IPS-18a (cell line): ENCODE data around the gene PAGR1.

Experiments used
- H3K27ac ChIP-seq: one replicate; pipeline ENCODE4 v1.5.1; 2013; ENCODE audit warnings: low read length
- H3K27me3 ChIP-seq: one replicate; pipeline ENCODE4 v1.6.1; 2013; ENCODE audit warnings: mild to moderate bottlenecking, low read length; ENCODE audit not compliant: control insufficient read depth, insufficient read depth
- H3K36me3 ChIP-seq: one replicate; pipeline ENCODE4 v1.6.1; 2013; ENCODE audit warnings: low read depth, low read length; ENCODE audit not compliant: control insufficient read depth
- H3K4me1 ChIP-seq: one replicate; pipeline ENCODE4 v1.6.1; 2013; ENCODE audit warnings: low read depth, low read length; ENCODE audit not compliant: control insufficient read depth
- H3K4me3 ChIP-seq: one replicate; pipeline ENCODE4 v1.5.1; 2013; ENCODE audit warnings: low read length
- H3K9ac ChIP-seq: one replicate; pipeline ENCODE4 v1.6.1; 2013; ENCODE audit warnings: mild to moderate bottlenecking, low read length, moderate library complexity
- H3K9me3 ChIP-seq: one replicate; pipeline ENCODE4 v1.6.1; 2013; ENCODE audit warnings: low read depth, low read length; ENCODE audit not compliant: control insufficient read depth

PAGR1 gene

DNA sequence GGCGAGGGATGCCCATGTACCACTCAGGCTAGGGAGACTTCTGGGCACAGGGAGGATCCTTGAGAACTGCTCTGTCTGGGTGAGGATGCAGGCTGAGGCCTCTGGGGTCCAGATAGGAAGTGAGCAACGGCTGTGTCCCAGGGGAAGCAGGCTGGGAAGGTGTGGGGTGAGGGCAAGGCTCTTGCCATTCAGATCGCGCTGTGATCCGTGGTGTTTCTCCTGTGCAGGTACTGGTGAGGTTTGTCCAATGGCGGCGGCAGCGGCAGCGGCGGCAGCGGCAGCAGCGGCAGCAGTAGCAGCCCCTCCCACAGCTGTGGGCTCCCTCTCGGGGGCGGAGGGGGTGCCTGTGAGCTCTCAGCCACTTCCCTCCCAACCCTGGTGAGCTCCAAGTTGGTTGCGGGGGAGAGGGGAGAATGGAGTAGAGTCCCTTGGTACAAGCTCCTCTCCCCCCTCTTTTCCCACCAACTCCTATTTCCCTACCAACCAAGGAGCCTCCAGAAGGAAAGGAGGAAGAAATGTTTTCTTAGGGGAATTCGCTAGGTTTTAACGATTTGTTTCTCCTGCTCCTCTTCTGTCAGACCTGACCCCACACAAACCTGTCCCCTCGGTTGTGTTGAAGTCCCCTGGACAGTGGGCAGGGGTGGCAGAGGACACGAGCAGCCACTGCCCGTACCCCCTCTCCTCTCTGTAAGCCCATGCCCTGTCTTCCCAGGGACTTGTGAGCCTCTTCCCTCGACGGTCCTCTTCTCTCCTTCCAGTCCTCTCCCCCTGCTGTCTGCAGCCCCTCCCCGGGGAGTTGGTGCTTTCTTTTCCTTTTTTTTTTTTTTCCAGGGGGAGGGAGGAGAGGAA, 5.9 kb upstream of the PAGR1 start:
- Histone ChIP-seq H3K4me1 (peaks cover 42% of the 10 kb centered on the region), H3K27ac (no peak overlapping the region), H3K9ac (no peak overlapping the region), H3K36me3 (peaks cover 16% of the 10 kb centered on the region), H3K9me3 (no peaks in the 10 kb centered on the region), H3K4me3 (peak overlapping the region; percentile 81), H3K27me3 (no peaks in the 10 kb centered on the region)

DNA sequence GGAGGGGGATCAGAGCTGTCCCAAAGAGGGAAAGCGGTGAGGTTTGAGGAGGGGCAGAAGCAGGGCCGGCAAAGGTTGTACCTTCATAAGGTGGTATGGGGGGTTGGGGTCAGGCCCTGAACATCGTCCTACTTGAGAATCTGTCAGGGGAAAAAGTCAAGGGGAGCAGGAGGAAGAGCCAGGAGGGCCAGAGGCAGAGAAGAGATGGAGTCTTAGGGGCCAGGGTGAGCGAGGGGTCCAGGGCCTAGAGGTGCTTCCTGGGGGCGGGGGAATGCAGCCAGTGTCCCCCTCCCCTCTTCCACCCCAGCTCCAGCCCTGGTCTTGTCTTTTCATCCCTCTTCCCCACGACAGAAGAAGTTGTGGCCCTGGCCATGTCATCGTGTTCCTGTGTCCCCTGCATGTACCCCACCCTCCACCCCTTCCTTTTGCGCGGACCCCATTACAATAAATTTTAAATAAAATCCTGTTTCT, 5.2 kb upstream of the PAGR1 start:
- Histone ChIP-seq H3K27me3 (no peaks in the 10 kb centered on the region), H3K9ac (peak overlapping the region; percentile 31), H3K4me3 (peak overlapping the region; percentile 81), H3K36me3 (peaks cover 16% of the 10 kb centered on the region), H3K27ac (no peak overlapping the region), H3K4me1 (peaks cover 42% of the 10 kb centered on the region), H3K9me3 (no peaks in the 10 kb centered on the region)

DNA sequence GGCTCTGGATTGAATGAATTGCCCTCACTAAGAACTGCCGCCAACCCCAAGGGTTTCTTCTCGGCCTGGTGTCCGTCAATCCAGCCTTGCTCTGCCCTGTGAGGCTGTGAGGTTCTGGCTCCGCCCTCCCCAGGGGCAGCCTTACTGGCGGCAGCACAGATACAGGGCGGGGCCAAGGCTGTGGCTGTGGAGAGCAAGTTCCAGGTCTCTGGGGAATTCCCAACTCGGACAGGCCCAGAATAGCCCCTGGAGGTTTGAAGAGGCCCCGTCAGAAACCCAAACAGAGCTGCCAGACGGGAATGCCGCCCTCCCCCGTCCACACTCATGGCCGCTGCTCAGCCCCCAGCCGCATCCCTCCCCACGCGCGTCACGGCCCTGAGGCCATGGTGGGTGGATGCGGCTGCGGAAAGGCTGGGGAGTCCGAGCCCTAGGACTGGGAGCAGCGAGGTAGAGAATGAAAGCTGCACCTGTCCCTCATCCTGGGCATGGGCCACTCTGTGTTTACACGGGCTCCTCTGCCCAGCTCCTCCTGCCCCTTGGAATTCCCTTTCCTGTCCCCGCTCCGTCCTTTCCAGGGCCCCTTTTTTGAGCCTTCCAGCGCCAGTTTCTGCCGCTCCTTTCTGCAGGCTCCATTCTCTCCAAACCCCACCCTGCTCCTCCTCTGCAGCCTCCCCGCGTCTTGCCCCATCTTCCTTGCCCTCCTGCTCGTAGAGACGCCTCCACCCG, 4.6 kb upstream of the PAGR1 start:
- H3K4me3 ChIP-seq = peak overlapping the region; percentile 81
- peak overlapping the region; percentile 72 for H3K9ac ChIP-seq
- H3K27ac ChIP-seq = peak overlapping the region; percentile 60
- H3K27me3 ChIP-seq = no peaks in the 10 kb centered on the region
- H3K36me3 ChIP-seq = peaks cover 16% of the 10 kb centered on the region
- peaks cover 42% of the 10 kb centered on the region for H3K4me1 ChIP-seq
- no peaks in the 10 kb centered on the region for H3K9me3 ChIP-seq

DNA sequence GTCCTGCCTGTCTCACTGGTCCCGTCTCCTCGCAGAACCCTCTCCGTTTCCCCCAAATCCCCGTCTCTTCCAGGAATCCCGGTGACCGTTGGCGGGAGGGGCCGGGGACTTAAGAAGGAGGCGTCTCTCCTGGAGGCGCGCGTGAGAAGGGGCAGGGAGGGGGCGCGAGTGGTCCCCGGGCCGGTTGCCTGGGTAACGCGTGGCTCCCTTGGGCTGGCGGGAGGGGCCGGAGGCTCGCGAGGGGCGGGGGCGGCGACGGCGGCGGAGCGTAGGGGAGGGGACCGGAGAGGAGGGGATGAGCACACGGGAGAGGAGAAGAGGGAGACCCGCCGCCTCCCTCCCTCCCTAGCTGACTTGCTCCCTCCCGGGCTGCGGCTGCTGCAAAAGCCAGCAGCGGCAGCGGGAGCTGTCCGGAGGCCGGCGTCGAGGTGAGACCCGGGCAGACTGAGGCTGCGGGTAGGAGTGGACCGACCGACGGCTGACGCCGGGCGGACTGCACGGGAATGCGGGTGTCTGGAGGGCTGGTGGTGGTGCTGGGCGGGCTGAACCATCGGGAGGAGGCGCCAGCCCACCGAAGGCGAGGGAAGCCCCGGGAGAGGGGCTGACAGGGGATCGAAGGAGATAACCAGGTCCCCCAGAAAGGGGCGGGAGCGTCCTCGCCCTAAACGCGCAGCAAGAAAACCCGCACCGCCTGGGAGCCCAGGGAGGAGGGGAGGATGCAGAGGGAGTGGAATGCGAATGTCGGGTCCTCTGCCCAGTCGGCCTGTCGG, 3.9 kb upstream of the PAGR1 start, which contains the start of gene PRRT2:
Gene PRRT2, plus strand, starts transcription at position 298 of the 770 bp plus-strand sequence. CDS start 862 bp downstream, outside the sequence.
- Histone ChIP-seq H3K9ac (peak within 1 kb of the TSS; percentile 72), H3K27me3 (no peaks in the 10 kb centered on the region), H3K4me3 (peak within 1 kb of the TSS; percentile 81), H3K27ac (peak within 1 kb of the TSS; percentile 60), H3K36me3 (peaks cover 16% of the 10 kb centered on the region), H3K4me1 (peaks cover 42% of the 10 kb centered on the region), H3K9me3 (no peaks in the 10 kb centered on the region)

DNA sequence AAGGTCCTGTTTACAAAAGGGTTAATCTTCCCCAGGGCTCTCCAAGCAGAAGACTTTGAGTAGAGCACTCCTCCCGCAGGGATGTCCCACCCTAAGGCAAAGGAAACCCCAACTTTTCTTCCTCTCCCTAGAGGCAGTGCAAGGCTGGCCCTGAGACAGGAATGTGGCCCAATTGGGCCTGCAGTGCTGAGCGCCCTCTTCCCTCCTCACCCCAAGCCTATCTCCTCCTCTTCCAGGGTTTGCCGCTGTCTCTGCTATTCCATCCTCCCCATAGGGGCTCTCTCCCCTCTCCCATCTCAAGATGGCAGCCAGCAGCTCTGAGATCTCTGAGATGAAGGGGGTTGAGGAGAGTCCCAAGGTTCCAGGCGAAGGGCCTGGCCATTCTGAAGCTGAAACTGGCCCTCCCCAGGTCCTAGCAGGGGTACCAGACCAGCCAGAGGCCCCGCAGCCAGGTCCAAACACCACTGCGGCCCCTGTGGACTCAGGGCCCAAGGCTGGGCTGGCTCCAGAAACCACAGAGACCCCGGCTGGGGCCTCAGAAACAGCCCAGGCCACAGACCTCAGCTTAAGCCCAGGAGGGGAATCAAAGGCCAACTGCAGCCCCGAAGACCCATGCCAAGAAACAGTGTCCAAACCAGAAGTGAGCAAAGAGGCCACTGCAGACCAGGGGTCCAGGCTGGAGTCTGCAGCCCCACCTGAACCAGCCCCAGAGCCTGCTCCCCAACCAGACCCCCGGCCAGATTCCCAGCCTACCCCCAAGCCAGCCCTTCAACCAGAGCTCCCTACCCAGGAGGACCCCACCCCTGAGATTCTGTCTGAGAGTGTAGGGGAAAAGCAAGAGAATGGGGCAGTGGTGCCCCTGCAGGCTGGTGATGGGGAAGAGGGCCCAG, 3.0 kb upstream of the PAGR1 start:
- Histone ChIP-seq H3K9ac (peak overlapping the region; percentile 72), H3K36me3 (peaks cover 18% of the 10 kb centered on the region), H3K27ac (no peak overlapping the region), H3K9me3 (no peaks in the 10 kb centered on the region), H3K4me3 (peak overlapping the region; percentile 81), H3K27me3 (no peaks in the 10 kb centered on the region), H3K4me1 (peaks cover 42% of the 10 kb centered on the region)

DNA sequence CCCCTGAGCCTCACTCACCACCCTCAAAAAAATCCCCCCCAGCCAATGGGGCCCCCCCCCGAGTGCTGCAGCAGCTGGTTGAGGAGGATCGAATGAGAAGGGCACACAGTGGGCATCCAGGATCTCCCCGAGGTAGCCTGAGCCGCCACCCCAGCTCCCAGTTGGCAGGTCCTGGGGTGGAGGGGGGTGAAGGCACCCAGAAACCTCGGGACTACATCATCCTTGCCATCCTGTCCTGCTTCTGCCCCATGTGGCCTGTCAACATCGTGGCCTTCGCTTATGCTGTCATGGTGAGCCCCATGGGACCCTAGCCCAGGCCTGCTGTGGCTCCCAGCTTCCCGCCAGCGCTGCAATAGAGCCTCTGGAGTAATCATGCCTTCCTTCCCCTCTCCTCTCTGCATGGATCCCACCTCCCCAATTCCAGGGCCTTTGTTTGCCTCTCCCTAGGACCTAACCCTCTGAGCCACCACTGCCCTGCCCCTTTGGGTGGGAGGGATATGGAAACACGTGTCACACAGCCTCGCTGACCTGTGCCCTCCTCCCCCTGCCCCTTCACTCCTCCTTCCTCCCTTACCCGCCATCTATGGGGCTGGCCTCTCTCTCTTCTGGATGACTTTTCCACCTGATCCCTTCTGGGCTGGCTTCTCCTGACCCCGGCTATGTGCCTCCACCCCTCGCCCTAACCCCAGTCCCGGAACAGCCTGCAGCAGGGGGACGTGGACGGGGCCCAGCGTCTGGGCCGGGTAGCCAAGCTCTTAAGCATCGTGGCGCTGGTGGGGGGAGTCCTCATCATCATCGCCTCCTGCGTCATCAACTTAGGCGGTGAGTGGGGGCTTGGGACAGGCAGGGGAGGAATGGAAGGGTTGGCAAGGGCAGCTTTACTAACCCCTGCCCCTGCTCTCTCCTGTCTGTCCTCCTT, 2.0 kb upstream of the PAGR1 start:
- Histone ChIP-seq H3K9me3 (no peaks in the 10 kb centered on the region), H3K4me1 (peaks cover 36% of the 10 kb centered on the region), H3K4me3 (peak overlapping the region; percentile 70), H3K9ac (peak overlapping the region; percentile 82), H3K36me3 (peaks cover 19% of the 10 kb centered on the region), H3K27ac (no peak overlapping the region), H3K27me3 (no peaks in the 10 kb centered on the region)

DNA sequence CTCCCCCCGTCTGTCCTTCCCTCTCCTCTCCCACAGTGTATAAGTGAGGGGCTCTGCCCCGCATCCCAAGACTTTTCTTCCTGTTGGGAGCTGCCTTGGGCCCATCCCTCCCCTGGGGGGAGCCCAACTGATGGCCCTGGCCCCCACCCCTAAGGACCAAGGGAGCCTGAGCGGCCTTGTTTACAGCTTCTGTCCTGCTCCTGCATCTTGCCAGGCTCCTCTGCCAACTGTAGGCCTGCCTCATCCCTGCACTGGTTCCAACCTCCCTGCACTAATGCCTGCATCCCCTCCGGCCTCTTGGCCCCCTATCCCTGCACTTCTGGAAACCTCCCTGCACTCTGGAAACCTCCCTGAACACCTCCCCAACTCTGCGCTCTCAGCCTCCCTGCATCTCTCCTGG, 1.4 kb upstream of the PAGR1 start:
- Histone ChIP-seq H3K27me3 (no peaks in the 10 kb centered on the region), H3K4me3 (peak overlapping the region; percentile 70), H3K27ac (no peak overlapping the region), H3K9me3 (no peaks in the 10 kb centered on the region), H3K4me1 (peaks cover 29% of the 10 kb centered on the region), H3K36me3 (peaks cover 21% of the 10 kb centered on the region), H3K9ac (peak overlapping the region; percentile 82)

GRCh38 chr16:29815032-29815721, 775 bp upstream of the PAGR1 start:
- H3K4me1 ChIP-seq = peaks cover 24% of the 10 kb centered on the region
- H3K4me3 ChIP-seq = peak overlapping the region; percentile 70
- peaks cover 23% of the 10 kb centered on the region for H3K36me3 ChIP-seq
- no peaks in the 10 kb centered on the region for H3K27me3 ChIP-seq
- H3K9ac ChIP-seq = peak overlapping the region; percentile 82
- H3K9me3 ChIP-seq = no peaks in the 10 kb centered on the region
- H3K27ac ChIP-seq = no peak overlapping the region

GRCh38 chr16:29816694-29817441, 916 bp downstream of the PAGR1 start:
- peaks cover 18% of the 10 kb centered on the region for H3K4me1 ChIP-seq
- peak overlapping the region; percentile 15 for H3K27ac ChIP-seq
- no peaks in the 10 kb centered on the region for H3K27me3 ChIP-seq
- no peaks in the 10 kb centered on the region for H3K9me3 ChIP-seq
- peaks cover 26% of the 10 kb centered on the region for H3K36me3 ChIP-seq
- H3K9ac ChIP-seq = peak overlapping the region; percentile 82
- peak overlapping the region; percentile 70 for H3K4me3 ChIP-seq
